ENCODE results near the gene SCP2. TPM values are rescaled to one million over a fixed set of nuclear protein-coding genes. Genes with fewer than 3 reads are reported as not detected.

Gene SCP2
- total and polyA plus RNA-seq, 2 of the 4 experiments (the other 2 are of a cell fraction) = 70.4 to 83.1 TPM

- ChIA-PET POLR2A (ENCODE audit: unreplicated experiment) (interaction anchor here (0.5 kb wide), 1 partner anchor 125 kb away, joined by 3 read pairs; no protein-coding TSS in a partner anchor), CTCF (no interaction called here)
- Histone ChIP-seq H3K4me2 (ENCODE audit: low read depth, low read length) (no peak overlapping the region), H2AK9ac (replicated peaks; ENCODE audit: low read depth, low read length, poor library complexity) (peak overlapping the region; percentile 57), H3K23ac (ENCODE audit: low read depth, low read length) (no peak overlapping the region), H3K36me3 (ENCODE audit: control insufficient read depth, insufficient read depth, low read length) (peaks cover 25% of the 10 kb centered on the region), H3K27me3 (ENCODE audit: control insufficient read depth, insufficient read depth, low read length) (no peaks in the 10 kb centered on the region), H3K14ac (replicated peaks; ENCODE audit: low read depth, low read length) (no peak overlapping the region), H4K8ac (ENCODE audit: low read depth in 2 of 2, low read length in 2 of 2) (no peak overlapping the region), H3K27ac (ENCODE audit: insufficient read depth, low read length) (no peak overlapping the region), H3K4me1 (ENCODE audit: control insufficient read depth, insufficient read depth, low read length) (peaks cover 9% of the 10 kb centered on the region), H3K4ac (ENCODE audit: low read depth, low read length) (no peak overlapping the region), H3K18ac (ENCODE audit: low read depth, low read length) (no peak overlapping the region), H4K91ac (ENCODE audit: insufficient read depth, low read depth, low read length) (no peak overlapping the region; the same call in 1 of the 2 replicates), H2BK120ac (ENCODE audit: low read depth, low read length) (no peak overlapping the region), H3K56ac (ENCODE audit: extremely low read depth, insufficient read depth, low read length) (no peak overlapping the region), H2BK15ac (ENCODE audit: low read depth, low read length) (no peak overlapping the region; the same call in 2 of the 3 replicates), H2BK20ac (ENCODE audit: low read depth, low read length) (no peak overlapping the region), H4K20me1 (ENCODE audit: insufficient read depth, low read length) (no peaks in the 10 kb centered on the region), H3K9ac (ENCODE audit: low read depth, low read length) (no peak overlapping the region), H4K5ac (ENCODE audit: low read depth, low read length) (no peak overlapping the region), H3K9me3 (ENCODE audit: control insufficient read depth, insufficient read depth, low read length) (no peaks in the 10 kb centered on the region), H3K9me1 (ENCODE audit: insufficient read depth, low read length) (peaks cover 5% of the 10 kb centered on the region), H3K4me3 (ENCODE audit: insufficient read depth, low read depth, low read length) (no peak overlapping the region), H2BK5ac (ENCODE audit: low read depth, low read length, poor library complexity, severe bottlenecking) (no peak overlapping the region), H3K79me1 (ENCODE audit: low read depth in 1 of 2, low read length in 2 of 2) (no peaks in the 10 kb centered on the region), H2AFZ (replicated peaks; ENCODE audit: low read length, poor library complexity) (no peak overlapping the region), H2AK5ac (ENCODE audit: low read depth, low read length) (peak overlapping the region; percentile 33; the same call in 1 of the 2 replicates)
- 51% methylated on average over 10 of the region's 17 CpGs; no CpG with 5 or more reads in 1 of the 2 experiments for WGBS, 2 experiments (ENCODE audit: extremely low coverage in 2 of 2, insufficient read length in 1 of 2)
- intact Hi-C loops (cut with micrococcal nuclease) = no loop called here
- BruUV-seq (replicated peaks) = no TSS peak
- no peak for DNase-seq
- dilution Hi-C loops (cut with HindIII; ENCODE audit: low sequenced_read_pairs, unreplicated experiment) = no loop called here
- in situ Hi-C loops (cut with MboI; ENCODE audit: low sequenced_read_pairs) = no loop called here
- ATAC-seq (ENCODE audit: low read depth) = no peak
- TF ChIP-seq CTCF (conservative IDR thresholded peaks at IDR 0.05; ENCODE audit: low read depth, low read length) (no peak), SMC3 (IDR thresholded peaks at IDR 0.05; ENCODE audit: low read depth, low read length) (no peak), RCOR1 (IDR thresholded peaks at IDR 0.05; ENCODE audit: insufficient replicate concordance, low read length) (no peak), MAZ (IDR thresholded peaks at IDR 0.05; ENCODE audit: borderline replicate concordance, low read depth, low read length) (no peak), BHLHE40 (IDR thresholded peaks at IDR 0.05; ENCODE audit: low read depth, low read length) (no peak), MAFK (IDR thresholded peaks at IDR 0.05; ENCODE audit: low read depth, low read length) (no peak), POLR2A (IDR thresholded peaks at IDR 0.05; ENCODE audit: low read depth, low read length) (no peak), ELK1 (IDR thresholded peaks at IDR 0.05; ENCODE audit: borderline replicate concordance, low read depth, low read length) (no peak), NFE2L2 (IDR thresholded peaks at IDR 0.05; ENCODE audit: low read depth, low read length) (no peak)
These were observed 156.8 kb downstream of the SCP2 start for GRCh38 chr1:53083636-53084588.
